Liver (tissue), 9 donors: ENCODE measurements around the gene DTNA. TPM values are rescaled to one million over a fixed set of nuclear protein-coding genes. Genes with fewer than 3 reads are reported as not detected.

ENCODE experiments used
- DNase-seq: peaks from one replicate; pipeline ENCODE4 v3.0.0-alpha.2; 2017; ENCODE audit warnings: low spot score
- H3K27ac ChIP-seq, 2 donors: one replicate each; pipeline ENCODE4 v1.7.0; 2013; ENCODE audit warnings: inconsistent platforms in 2 of 2, low read length in 2 of 2, control low read depth in 1 of 2, low read depth in 1 of 2, mild to moderate bottlenecking in 1 of 2
- H3K27me3 ChIP-seq, 4 donors: one replicate each; pipeline versions ENCODE4 v1.6.1 to v1.7.0; 2013; ENCODE audit warnings: low read length in 3 of 4, inconsistent platforms in 1 of 4, mild to moderate bottlenecking in 1 of 4, moderate library complexity in 1 of 4; ENCODE audit not compliant: control insufficient read depth in 4 of 4, insufficient read depth in 4 of 4
- H3K36me3 ChIP-seq, 4 donors: one replicate each; pipeline versions ENCODE4 v1.6.1 to v1.7.0; 2013; ENCODE audit warnings: low read length in 3 of 4, mild to moderate bottlenecking in 3 of 4, low read depth in 1 of 4, moderate library complexity in 1 of 4; ENCODE audit not compliant: control insufficient read depth in 4 of 4, insufficient read depth in 3 of 4
- H3K4me1 ChIP-seq, 4 donors: one replicate each; pipeline versions ENCODE4 v1.6.1 to v1.7.0; 2013; ENCODE audit warnings: low read length in 3 of 4, mild to moderate bottlenecking in 3 of 4, moderate library complexity in 1 of 4; ENCODE audit not compliant: control insufficient read depth in 4 of 4, insufficient read depth in 4 of 4
- H3K4me3 ChIP-seq, 3 donors: one replicate each; pipeline versions ENCODE4 v1.6.1 to v1.7.0; 2013; ENCODE audit warnings: low read length in 3 of 3, control low read depth in 1 of 3, low read depth in 1 of 3, mild to moderate bottlenecking in 1 of 3
- H3K9ac ChIP-seq, 2 donors: one replicate each; pipeline ENCODE4 v1.7.0; 2013; ENCODE audit warnings: low read length in 2 of 2, mild to moderate bottlenecking in 2 of 2, moderate library complexity in 2 of 2, control low read depth in 1 of 2, low read depth in 1 of 2
- H3K9me3 ChIP-seq, 4 donors: one replicate each; pipeline versions ENCODE4 v1.6.1 to v1.7.0; 2013; ENCODE audit warnings: low read length in 3 of 4; ENCODE audit not compliant: control insufficient read depth in 4 of 4
- ATF3 ChIP-seq: IDR thresholded peaks from 2 replicates; pipeline ENCODE4 v1.6.1; 2016; ENCODE audit warnings: antibody characterized with exemption
- CTCF ChIP-seq: fragments of 150-350 bp; IDR thresholded peaks from 2 replicates; pipeline ENCODE4 v1.5.1; 2017; ENCODE audit warnings: improper control_type of control experiment, low read depth, low read length; ENCODE audit not compliant: missing input control
- EGR1 ChIP-seq, 2 donors: IDR thresholded peaks; 2 replicates each; pipeline ENCODE4 v1.6.1; 2016 to 2018; ENCODE audit warnings: antibody characterized with exemption in 2 of 2, low read depth in 2 of 2
- FOXA1 ChIP-seq: IDR thresholded peaks from 2 replicates; pipeline ENCODE4 v1.6.1; 2016; ENCODE audit warnings: antibody characterized with exemption
- FOXA2 ChIP-seq: IDR thresholded peaks from 2 replicates; pipeline ENCODE4 v1.6.1; 2016; ENCODE audit warnings: antibody characterized with exemption
- HNF4A ChIP-seq, 2 donors: conservative IDR thresholded peaks; 2 replicates each; pipeline ENCODE4 v1.6.1; 2016; ENCODE audit warnings: antibody characterized with exemption in 2 of 2, mild to moderate bottlenecking in 2 of 2
- HNF4G ChIP-seq: IDR thresholded peaks from 2 replicates; pipeline ENCODE4 v1.6.1; 2016; ENCODE audit warnings: antibody characterized with exemption
- JUND ChIP-seq, 2 donors: IDR thresholded peaks; 2 replicates each; pipeline ENCODE4 v1.6.1; 2016; ENCODE audit warnings: antibody characterized with exemption in 2 of 2
- RAD21 ChIP-seq, 2 donors: IDR thresholded peaks; 2 replicates each; pipeline ENCODE4 v1.6.1; 2016; ENCODE audit warnings: antibody characterized with exemption in 2 of 2, mild to moderate bottlenecking in 2 of 2
- REST ChIP-seq: IDR thresholded peaks from 2 replicates; pipeline ENCODE4 v1.6.1; 2016; ENCODE audit warnings: antibody characterized with exemption, mild to moderate bottlenecking
- RXRA ChIP-seq, 2 donors: IDR thresholded peaks; 2 replicates each; pipeline ENCODE4 v1.6.1; 2017 to 2018; ENCODE audit warnings: antibody characterized with exemption in 2 of 2, mild to moderate bottlenecking in 1 of 2
- TAF1 ChIP-seq: conservative IDR thresholded peaks from 2 replicates; pipeline ENCODE4 v1.6.1; 2016; ENCODE audit warnings: antibody characterized with exemption, mild to moderate bottlenecking
- YY1 ChIP-seq: IDR thresholded peaks from 2 replicates; pipeline ENCODE4 v1.6.1; 2016; ENCODE audit warnings: antibody characterized with exemption, mild to moderate bottlenecking
- ZBTB33 ChIP-seq: IDR thresholded peaks from 2 replicates; pipeline ENCODE4 v1.6.1; 2016; ENCODE audit warnings: antibody characterized with exemption
- WGBS: extraction: QIAGEN DNeasy Blood & Tissue Kit; methylation state at CpG from one replicate; pipeline ENCODE4 v1.1.7; 2013; 5-methylcytosine and 5-hydroxymethylcytosine counted together
- polyA plus RNA-seq, 2 donors: library from polyadenylated mRNA; stranded (reverse) in 1 of 2; unstranded in 1 of 2; fragments of 200-250 nt in 1 of 2; fragments of >200 nt in 1 of 2; fragmentation: Nextera tagmentation in 1 of 2; extraction: Ambion mirVana in 1 of 2; gene quantifications; one replicate each; pipeline versions ENCODE4 v1.2.1 to v1.2.3, GENCODE V29; 2013 to 2015
- total RNA-seq, 2 donors: library from RNA; depleted of rRNA; stranded (reverse); fragments of >200 nt; gene quantifications; one replicate each; pipeline ENCODE4 v1.2.3, GENCODE V29; 2014
- donor health status: healthy.
- donor health status: healthy.
- donor health status: healthy.
- donor health status: healthy.
- donor health status: healthy.

The DTNA gene
- total and polyA plus RNA-seq, 4 donors, result 0.33 to 3.2 (median 1.4) TPM

GRCh38 chr18:34795070-34795732 is 85.1 kb downstream of the DTNA start:
- H3K36me3 ChIP-seq, result no peaks in the 10 kb centered on the region
- no peak overlapping the region for H3K4me3 ChIP-seq
- DNase-seq, result no peak
- H3K9me3 ChIP-seq, result no peaks in the 10 kb centered on the region
- H3K4me1 ChIP-seq, result no peaks in the 10 kb centered on the region
- no peaks in the 10 kb centered on the region for H3K27me3 ChIP-seq
- H3K9ac ChIP-seq, result no peak overlapping the region
- TF ChIP-seq EGR1 (IDR thresholded peaks at IDR 0.05; ENCODE audit: low read depth in 2 of 2), result no peak
- TF ChIP-seq REST, result no peak
- no peak for TF ChIP-seq JUND (IDR thresholded peaks at IDR 0.05)
- TF ChIP-seq HNF4G, result no peak
- TF ChIP-seq RAD21 (IDR thresholded peaks at IDR 0.05), result no peak
- no peak for TF ChIP-seq HNF4A (conservative IDR thresholded peaks at IDR 0.05)
- no peak for TF ChIP-seq ATF3
- no peak for TF ChIP-seq ZBTB33
- no peak for TF ChIP-seq RXRA (IDR thresholded peaks at IDR 0.05)
- TF ChIP-seq FOXA1, result no peak
- no peak overlapping the region for H3K27ac ChIP-seq
- 74% methylated on average over 6 of the region's 6 CpGs for WGBS

GRCh38 chr18:34796035-34796657 is 86.0 kb downstream of the DTNA start:
- Histone ChIP-seq H3K4me3 (no peak overlapping the region), H3K27ac (no peak overlapping the region), H3K9ac (no peak overlapping the region), H3K36me3 (no peaks in the 10 kb centered on the region), H3K9me3 (no peaks in the 10 kb centered on the region), H3K27me3 (no peaks in the 10 kb centered on the region), H3K4me1 (no peaks in the 10 kb centered on the region)
- TF ChIP-seq YY1 (no peak), CTCF (no peak), FOXA2 (no peak), HNF4A (conservative IDR thresholded peaks at IDR 0.05) (no peak), RXRA (IDR thresholded peaks at IDR 0.05) (no peak), RAD21 (IDR thresholded peaks at IDR 0.05) (no peak), TAF1 (no peak), ATF3 (no peak), REST (no peak), ZBTB33 (no peak), HNF4G (no peak)
- WGBS, result 89% methylated on average over 7 of the region's 7 CpGs
- DNase-seq, result no peak
